ENCODE results near the gene TFF2.

Gene TFF2

DNA sequence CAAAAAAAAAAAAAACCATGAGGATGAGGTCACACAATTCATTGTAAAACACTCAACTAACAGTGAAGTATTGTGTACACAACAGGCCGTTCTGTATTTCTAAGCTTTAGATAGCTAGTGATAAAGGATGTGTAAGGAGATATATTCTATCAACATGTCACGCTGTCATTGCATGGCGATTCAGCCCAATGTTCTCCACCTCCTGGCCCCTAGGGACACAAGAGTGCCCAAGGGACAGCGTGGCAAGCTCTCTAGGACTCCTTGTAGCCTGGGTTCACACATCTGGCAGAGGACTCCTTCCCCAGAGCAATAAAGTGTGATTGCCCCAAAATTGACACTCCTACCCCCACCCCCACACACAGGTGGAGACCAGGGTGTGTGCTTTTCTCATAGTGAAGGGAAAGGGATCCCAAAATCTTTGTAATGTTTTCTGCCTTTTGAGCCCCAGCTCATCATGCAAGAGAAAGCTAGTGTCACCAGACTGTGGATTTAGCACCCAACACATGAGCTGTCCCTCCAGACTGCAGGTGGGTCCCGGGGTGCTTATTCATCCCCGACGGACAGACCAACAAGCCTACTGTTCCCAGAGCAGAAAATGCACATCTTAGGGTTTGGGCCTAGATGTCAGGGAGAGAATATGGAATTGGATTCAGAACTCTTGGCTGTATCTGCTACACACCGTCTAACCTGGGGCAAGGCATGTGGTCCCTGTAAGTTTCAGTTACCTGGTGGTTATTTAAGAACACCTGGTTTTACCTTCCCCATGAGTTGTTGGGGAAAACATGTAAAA, 33.6 kb upstream of the TFF2 start:
- no peak for DNase-seq (ENCODE audit: low read depth in 2 of 2)

DNA sequence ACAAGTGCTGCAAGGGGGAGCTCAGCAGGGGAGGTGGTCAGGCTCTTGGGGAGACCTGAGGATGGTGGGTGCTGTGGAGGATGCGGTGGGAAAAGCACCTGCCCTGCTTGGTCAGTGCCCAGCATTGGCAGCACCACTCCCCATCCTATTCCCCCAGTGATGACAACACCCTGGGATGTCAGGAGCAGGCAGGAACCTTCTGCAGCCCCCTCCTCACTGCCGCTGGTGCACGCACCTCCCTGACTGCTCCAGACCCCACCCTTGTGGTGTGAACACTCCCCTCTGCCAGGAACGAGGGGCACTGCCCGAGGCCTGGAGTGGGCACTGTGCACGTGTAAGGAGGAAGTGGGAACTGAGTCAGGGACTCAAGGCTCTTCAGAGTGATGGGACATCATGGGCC, 32.5 kb upstream of the TFF2 start:
- DNase-seq (ENCODE audit: low read depth in 2 of 2), result no peak

DNA sequence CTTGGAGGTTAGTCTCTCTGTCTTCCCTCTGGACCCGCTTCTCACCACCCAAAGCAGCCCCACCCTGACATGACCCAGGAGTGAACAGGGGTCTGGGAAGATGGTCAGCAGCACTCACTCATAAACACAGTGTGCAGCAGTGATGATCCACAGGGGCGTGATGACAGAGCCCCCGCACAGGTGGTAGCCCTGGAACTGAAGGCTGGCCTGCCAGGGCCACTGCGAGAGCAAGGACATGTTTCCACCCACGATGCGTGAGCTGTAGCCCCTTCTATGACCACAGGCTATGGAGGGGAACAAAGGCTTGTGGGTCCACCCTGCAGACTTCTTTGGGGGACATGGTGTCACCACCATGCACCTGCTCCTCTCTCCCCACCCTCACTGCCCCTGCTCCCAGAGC, 32.1 kb upstream of the TFF2 start:
- no peak for DNase-seq (ENCODE audit: low read depth in 2 of 2)

DNA sequence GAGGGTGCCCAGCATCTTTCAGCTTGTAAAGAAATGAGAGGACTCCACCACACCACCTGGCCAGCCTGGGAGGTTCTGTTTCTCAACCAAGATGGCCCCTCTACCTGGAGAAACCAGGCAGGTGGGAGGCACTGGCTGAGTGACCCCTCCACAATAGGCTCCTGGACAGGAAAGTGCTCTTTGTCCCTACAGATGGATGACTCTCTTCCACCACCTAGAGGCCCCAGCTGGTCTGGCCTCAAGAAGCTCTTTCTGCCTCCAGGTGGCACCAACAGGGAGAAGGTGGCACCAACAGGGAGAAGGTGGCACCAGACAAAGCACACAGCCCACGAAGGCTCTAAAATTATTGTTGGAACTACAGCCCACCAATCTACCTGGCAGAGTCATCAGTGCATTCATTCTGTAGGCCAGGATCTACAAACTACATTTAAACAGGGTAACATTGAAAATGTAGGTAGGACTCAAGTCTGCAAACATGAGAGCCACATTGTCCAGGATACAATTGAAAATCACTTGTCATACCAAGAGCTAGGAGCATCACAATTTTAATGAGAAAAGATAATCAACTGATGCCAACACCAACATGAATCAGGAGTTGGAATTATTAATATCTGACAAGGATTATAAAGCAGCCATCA, 30.7 kb upstream of the TFF2 start:
- no peak for DNase-seq (ENCODE audit: low read depth in 2 of 2)

DNA sequence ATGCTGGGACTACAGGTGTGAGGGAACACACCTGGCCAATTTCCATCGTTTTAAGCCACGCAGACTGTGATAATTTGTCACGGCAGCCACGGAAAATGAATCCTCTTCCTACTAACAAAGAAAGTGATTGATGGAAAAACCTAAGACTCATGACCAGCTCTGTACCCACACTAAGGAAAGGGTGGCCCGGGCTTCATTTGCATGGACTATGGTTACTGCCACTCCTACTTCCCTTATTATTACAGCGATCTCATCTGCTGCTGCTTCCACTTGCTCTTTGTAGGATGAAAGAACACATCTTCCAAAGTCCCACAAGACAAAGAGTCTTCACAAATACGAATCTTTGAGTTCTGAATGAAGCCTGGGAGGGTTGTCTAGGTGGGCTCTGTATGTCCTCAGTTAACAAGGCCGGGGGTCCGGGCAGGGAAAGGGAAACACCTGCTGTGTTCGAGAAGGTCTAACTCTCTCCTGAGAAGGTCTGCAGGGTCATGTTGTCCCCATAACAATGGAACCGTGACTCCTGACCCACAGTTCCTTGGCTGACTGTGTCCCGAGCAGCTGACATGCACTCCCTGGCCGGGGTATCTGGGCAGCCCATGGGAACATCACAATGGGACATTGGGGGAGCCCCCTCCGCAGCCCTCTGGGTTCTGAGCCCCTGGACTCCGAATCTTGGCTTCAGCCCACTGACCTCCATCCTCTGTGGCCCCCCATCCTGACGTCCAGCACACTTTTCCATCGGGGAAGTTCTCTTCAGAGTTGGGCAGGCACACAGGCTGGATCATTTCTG, 28.8 kb upstream of the TFF2 start:
- no peak for DNase-seq (ENCODE audit: low read depth in 2 of 2)

DNA sequence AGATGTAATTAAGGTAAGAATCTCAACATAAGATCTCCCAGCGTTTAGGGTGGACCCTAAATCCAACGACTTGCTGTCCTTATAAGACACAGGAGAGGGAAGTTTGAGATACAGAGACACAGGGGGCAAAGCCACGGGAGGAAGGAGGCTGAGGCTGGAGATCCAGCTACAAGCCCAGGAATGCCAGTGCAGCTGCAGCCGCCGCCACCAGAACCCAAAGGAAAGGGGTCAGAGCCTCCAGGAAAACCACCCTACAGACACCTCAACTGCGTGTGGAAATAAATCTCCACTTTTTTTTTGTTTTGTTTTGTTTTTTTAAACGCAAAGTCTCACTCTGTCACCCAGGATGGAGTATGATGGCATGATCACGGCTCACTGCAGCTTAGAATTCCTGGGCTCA, 27.6 kb upstream of the TFF2 start:
- no peak for DNase-seq (ENCODE audit: low read depth in 2 of 2)

DNA sequence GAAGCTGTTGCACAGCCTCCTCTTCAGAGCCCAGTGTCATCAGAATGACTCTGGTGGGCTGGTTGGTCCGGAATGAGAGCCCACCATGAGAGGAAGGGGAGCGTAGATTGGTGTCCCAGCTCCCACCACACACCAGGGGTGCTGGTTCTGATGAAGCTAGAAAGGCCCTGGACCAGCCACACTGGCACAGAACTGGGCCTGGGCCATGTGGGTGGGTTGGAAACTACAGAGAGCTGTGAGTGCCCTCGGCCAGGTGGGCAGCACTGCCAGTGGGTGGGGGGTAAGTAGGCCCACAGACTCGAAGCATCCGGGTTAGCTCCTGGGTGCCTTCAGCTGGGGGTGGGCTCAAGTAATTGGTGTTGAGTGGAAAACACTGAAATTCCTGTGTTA, 27.2 kb upstream of the TFF2 start:
- DNase-seq (ENCODE audit: low read depth in 2 of 2), result no peak

DNA sequence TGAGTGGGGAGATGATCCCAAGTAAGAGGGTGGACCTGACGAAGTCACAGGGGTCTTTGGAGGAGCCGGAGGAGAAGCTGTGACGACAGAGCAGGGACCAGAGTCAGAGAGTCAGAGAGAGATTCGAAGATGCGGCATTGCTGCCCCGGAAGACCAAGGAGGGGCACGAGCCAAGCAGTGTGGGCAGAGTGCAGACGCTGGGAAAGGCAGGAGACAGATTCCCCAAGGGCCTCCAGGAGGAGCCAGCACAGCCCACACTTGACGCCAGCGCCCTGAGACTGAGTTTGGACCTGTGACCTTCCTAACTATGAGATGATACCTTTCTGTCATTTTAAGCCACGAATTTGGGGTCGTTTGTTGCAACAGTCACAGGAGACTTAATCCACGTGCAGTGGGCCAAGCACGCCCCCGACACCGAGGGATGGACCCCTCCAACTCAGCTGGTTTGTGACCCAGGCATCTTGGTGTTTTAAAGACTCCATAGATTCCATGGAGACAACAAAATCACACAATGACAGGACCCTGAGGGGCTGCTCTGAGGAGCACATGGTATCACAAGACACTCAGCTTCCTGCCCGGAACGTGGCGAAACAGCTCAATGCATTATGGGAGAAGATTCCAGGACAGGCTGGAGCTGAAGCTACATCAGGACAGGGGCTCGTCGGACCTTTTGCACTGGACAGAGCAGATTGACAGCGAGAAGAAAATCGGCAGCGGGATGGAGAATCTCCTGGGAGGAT, 26.6 kb upstream of the TFF2 start:
- no peak for DNase-seq (ENCODE audit: low read depth in 2 of 2)

DNA sequence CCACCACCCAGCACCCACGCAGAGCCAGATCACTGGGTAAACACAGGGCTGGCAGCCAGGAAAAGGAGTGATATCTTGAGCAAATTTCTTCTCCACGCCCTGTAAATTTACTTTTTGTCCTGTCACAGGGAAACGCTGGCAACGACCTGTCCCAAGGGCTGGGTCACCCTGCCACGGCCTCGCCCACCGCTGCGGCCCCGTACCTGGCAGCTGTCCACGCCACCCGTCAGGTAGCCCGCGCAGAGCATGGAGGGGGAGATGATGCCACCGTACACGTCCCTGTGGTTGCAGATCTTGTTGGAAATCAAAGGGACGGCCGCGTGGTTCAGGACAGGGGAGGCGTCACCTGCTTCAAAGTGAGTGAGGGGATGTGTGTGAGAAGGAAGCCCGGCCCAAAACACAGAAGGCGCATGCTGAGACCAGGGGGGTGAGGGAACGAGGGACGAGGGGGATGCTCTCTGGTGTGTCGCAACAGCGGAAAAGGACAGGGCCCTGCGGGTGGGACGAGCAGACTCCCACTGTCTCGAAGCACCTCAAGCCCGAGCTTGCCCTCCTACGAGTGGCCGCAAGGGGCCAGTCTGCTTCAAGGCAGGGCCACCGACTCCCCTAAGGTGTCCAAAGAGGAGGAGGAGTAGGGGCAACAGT, 25.7 kb upstream of the TFF2 start:
- no peak for DNase-seq (ENCODE audit: low read depth in 2 of 2)

DNA sequence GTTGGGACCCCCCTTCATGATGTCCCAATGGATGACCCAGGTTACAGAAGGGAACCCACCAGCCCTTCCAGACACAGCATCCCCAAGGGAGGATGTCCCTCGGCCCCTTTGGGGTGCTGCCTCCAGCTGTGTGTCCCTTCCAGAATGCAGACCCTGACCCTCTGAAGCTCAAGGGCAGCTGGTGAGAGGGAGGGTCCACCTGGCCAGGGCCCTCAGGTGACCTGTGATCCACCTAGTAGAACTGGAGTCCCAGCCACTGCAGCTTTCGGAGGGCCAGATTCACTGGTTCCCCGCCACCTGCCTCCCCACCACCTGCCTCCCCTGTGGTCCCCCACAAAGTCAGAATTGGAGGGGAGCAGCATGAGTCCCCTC, 25.2 kb upstream of the TFF2 start:
- DNase-seq (ENCODE audit: low read depth in 2 of 2), result no peak

DNA sequence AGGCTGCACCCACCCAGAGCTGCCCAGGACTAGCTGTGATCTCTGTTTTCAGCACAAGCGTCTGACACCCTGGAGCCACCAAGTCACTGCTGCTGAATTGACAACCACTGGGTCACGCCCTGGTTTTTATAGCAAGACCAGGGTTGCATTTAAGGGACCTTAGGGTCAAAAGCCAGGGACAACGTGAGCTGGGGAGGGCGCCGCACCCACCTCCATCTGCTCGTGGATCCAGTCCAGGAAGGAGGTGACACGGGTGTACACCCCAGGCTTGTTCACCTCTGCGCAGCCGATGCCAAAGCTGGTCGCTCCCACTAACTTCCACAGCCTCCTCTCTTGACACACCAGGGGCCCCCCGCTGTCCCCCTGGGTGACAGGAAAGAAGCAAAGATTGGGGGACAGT, 24.7 kb upstream of the TFF2 start:
- no peak for DNase-seq (ENCODE audit: low read depth in 2 of 2)

DNA sequence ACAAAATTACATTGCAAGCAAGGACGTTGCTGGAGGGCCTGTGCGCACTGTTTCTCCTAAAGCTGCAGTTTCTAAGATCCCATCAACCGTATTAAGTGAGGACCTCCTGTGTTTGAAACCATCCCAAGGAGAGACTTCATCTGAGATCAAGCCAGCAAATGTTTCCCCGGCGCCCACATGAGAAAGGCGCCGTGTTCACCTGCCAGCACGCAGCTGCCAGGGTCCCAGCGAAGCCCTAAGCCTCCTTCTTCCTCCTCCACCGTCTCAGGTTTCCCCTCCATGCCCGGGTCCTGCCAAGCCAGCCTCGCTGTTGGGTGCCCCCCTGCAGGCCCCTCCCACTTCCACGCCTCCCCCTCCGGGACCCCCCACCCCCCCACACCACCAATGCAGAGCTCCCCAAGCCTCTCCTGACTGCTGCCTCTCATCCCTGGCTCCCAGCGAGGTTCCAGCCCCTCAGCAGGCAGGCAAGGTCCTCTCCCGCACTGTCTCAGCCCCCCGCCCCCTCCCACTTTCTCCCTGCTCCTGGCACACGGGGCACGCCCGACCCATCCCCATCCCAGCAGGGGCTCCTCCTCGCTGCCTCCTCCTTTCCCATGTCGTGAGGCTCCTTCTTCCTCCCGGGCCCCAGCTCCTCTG, 24.2 kb upstream of the TFF2 start:
- DNase-seq (ENCODE audit: low read depth in 2 of 2), result no peak

DNA sequence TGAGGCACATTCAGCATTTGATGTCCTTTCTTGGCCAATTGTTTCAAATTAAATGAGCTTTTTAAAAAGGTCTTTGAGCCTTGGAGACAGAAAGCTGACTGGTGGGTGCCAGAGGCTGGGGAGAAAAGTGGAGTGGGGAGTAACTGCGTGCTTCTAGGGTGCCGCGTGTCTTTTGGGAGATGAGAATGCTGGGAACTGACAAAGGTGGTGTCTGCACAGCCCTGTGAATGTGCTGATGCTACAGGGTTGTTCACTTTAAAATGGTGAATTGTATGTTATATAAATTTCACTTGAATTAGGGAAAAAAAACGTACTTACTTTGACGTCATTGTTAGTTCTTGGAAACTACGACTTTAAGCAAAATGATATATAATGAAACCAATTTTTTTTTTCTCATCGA, 23.7 kb upstream of the TFF2 start:
- no peak for DNase-seq (ENCODE audit: low read depth in 2 of 2)

DNA sequence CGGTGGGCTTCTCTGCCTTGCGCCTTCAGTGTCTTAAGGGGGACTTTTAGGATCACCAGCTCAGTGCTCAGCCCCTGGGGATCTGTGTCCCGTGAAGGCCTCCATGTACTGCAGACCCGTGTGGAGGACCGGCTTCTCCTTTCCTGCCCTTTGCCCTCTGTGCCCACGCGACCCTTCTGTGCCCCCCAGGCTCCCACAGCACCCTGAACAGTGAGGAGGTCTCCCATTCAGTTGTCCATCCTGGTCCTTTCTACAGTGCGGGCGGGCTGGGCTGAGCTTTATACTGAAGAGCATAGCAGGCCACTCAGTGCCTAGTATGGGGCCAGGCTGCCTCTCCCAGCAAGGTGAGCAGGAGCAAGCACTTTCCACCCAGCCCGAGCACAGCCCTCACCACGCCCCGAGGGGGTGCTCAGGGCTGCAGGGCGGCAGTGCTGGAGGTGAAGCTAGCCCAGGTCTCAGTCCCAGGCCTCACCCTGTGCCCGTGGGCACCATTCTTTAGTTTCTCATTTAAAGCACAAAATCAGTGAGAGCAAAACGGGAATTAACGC, 23.2 kb upstream of the TFF2 start:
- no peak for DNase-seq (ENCODE audit: low read depth in 2 of 2)

DNA sequence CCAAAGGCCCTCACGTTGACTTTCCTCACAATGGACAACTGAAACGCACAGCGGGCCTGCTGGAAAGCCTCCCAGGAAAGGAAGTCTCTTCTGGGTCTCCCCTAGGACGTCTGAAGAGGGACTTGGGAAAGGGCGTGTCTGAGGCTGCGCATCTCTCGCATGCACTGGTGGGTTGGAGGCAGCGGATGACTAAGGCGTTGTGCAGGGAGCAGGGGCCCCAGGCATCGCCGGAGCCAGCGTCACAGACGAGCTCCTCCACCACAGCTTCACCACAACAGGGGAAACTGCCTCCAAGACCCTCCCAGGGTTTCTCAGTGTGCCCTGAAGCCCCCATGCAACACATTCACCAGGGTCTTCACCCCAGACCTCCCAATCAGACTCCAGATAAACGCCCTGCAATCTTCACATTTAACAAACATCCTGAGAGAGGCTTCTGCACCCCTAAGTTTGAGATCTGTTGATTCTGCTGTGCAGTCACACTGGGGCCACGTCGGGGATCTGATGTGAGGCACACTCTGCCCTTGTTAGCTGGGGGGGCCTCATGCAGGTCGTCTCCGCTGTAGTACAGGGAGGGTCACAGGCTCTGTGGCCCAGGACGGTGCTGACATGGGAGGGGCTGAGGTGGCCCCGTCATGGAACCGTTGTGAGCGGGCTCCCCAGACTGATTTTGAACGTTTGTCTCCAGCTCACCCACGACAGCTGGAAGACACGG, 22.6 kb upstream of the TFF2 start:
- DNase-seq (ENCODE audit: low read depth in 2 of 2), result no peak

DNA sequence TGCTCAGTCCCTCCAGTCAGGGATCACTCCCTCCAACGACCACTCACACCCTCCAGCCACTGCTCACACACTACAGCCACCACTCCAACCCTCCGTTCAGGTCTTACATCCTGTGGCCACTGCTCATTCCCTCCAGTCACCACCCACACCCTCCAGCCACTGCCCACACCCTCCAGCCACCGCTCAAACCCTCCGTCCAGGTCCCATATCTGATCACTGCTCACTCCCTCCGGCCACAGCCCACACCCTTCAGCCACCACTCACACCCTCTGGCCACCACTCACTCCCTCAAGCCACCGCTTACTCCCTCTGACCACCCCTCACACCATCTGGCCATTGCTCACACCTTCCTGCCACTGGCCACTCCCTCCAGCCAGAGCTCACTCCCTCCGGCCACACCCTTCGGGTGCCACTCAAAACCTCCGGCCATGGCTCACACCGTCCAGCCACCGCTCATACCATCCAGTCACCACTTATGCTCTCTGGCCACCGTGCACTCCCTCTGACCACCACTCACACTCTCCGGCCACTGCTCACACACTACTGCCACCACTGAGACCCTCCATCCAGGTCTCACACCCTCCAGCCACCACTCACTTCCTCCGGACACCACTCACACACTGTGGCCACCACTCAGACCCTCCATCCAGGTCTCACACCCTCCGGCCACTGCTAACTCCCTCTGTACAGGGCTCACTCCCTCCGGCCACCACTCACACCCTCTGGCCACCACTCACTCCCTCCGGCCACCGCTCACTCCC, 20.3 kb upstream of the TFF2 start:
- no peak for DNase-seq (ENCODE audit: low read depth in 2 of 2)

DNA sequence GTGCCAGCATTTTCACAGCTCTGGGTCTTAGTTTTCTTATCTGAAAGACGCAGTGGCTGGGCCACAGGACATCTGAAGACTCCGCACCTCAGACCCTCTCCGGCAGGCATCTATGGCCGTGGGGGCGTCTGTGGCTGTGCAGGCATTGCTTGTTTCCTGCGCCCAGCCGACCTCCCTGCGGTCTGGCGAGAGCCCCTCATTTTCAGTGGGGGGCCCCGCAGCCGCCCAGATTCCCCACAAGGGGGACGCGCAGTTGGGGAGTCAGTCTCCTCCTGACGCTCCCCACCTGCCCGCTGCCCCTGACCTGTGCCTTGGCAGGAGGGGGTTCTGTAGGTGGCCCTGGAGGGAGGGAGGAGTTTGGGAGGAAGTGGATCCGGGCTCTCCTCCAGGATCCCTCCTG, 19.0 kb upstream of the TFF2 start:
- DNase-seq (ENCODE audit: low read depth in 2 of 2), result no peak

DNA sequence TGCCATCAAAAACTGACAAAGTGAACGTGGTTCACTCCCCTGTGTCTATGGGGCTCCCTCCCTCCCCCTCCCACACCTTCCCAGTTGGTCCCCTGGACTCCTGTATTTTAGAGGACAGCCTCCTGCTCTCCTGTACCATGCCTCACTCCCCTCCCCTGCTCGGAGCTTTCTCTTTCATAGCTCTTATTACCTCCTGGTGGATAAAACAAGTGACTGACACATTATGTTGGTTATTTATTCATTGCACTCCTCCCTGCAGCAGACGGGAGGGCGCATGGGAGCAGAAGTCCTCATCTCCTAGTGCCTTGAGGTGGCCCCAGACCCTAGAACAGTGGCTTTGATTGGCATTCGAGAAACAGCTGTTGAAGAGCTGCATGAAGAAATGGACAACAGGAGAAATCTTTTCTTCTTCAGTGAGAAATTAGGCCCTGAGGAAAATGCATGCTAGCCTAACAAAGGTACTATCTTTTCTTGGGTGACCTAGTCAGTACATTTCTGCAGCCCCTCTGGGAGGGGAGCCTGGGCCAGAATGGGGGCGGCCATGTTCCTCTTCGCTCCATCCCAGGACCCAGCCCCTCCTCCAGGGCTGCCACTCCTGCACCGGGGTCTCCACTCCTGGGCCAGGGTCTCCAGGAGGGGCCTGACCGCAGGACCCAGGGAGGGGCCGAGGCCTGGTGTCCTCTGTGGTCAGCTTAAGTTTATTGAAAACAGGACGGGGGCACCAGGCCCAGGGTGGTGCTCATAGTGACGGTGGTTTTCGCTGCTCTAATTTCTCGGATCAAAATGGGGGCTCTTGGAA, 16.8 kb upstream of the TFF2 start:
- no peak for DNase-seq (ENCODE audit: low read depth in 2 of 2)
